Measurements from ENCODE around the gene TPRX1. TPM values are rescaled to one million over a fixed set of nuclear protein-coding genes. Genes with fewer than 3 reads are reported as not detected.
"Not testable (repeated sequence)": the region's sequence is repeated elsewhere in the genome, so short reads cannot be mapped to it uniquely, and the experiment has no call there.

TPRX1 gene
- total RNA-seq, 1 donor from 2014 or later, result not detected

GRCh38 chr19:47776568-47776967 is 27.8 kb downstream of the TPRX1 start:
- no peaks in the 10 kb centered on the region for H3K27me3 ChIP-seq (ENCODE audit: low read depth)
- H3K4me1 ChIP-seq, result peaks cover 43% of the 10 kb centered on the region
- DNase-seq, result no peak
- H3K4me3 ChIP-seq, result no peak overlapping the region
- H3K9me3 ChIP-seq (replicated peaks), result no peaks in the 10 kb centered on the region
- intact Hi-C loops (cut with micrococcal nuclease), result no loop called here
- H3K36me3 ChIP-seq, result peaks cover 12% of the 10 kb centered on the region
- no peak overlapping the region for H3K27ac ChIP-seq (replicated peaks)
- TF ChIP-seq CTCF (IDR thresholded peaks at IDR 0.05; ENCODE audit: borderline replicate concordance), result no peak

- H3K4me1 ChIP-seq; DNase-seq; H3K4me3 ChIP-seq; H3K36me3 ChIP-seq; H3K27me3 ChIP-seq (ENCODE audit: low read depth); H3K27ac ChIP-seq (replicated peaks); intact Hi-C loops (cut with micrococcal nuclease); H3K9me3 ChIP-seq (replicated peaks): not testable (repeated sequence)
Measured at GRCh38 chr19:47771291-47771690, 33.1 kb downstream of the TPRX1 start.

GRCh38 chr19:47769534-47769933 is 34.8 kb downstream of the TPRX1 start:
- Histone ChIP-seq H3K4me3 (no peak overlapping the region), H3K27me3 (ENCODE audit: low read depth) (no peaks in the 10 kb centered on the region), H3K4me1 (peaks cover 8% of the 10 kb centered on the region), H3K36me3 (no peaks in the 10 kb centered on the region), H3K27ac (replicated peaks) (no peak overlapping the region), H3K9me3 (replicated peaks) (no peaks in the 10 kb centered on the region)
- TF ChIP-seq CTCF (IDR thresholded peaks at IDR 0.05; ENCODE audit: borderline replicate concordance), result no peak
- no peak for DNase-seq
- intact Hi-C loops (cut with micrococcal nuclease), result no loop called here

GRCh38 chr19:47768604-47769003 is 35.7 kb downstream of the TPRX1 start:
- Histone ChIP-seq H3K4me3 (no peak overlapping the region), H3K9me3 (replicated peaks) (no peaks in the 10 kb centered on the region), H3K4me1 (peaks cover 8% of the 10 kb centered on the region), H3K27me3 (ENCODE audit: low read depth) (no peaks in the 10 kb centered on the region), H3K36me3 (no peaks in the 10 kb centered on the region), H3K27ac (replicated peaks) (no peak overlapping the region)
- TF ChIP-seq CTCF (IDR thresholded peaks at IDR 0.05; ENCODE audit: borderline replicate concordance), result no peak
- DNase-seq, result no peak
- intact Hi-C loops (cut with micrococcal nuclease), result no loop called here

- no peak for DNase-seq
- H3K27ac ChIP-seq (replicated peaks), result no peak overlapping the region
- H3K4me3 ChIP-seq, result no peak overlapping the region
- no peaks in the 10 kb centered on the region for H3K36me3 ChIP-seq
- TF ChIP-seq CTCF (IDR thresholded peaks at IDR 0.05; ENCODE audit: borderline replicate concordance), result no peak
- H3K9me3 ChIP-seq (replicated peaks), result no peaks in the 10 kb centered on the region
- H3K4me1 ChIP-seq, result peaks cover 17% of the 10 kb centered on the region
- intact Hi-C loops (cut with micrococcal nuclease), result no loop called here
- no peaks in the 10 kb centered on the region for H3K27me3 ChIP-seq (ENCODE audit: low read depth)
Measured at GRCh38 chr19:47767349-47767748, 37.0 kb downstream of the TPRX1 start.

GRCh38 chr19:47766670-47767069 is 37.7 kb downstream of the TPRX1 start:
- H3K27ac ChIP-seq (replicated peaks), result no peak overlapping the region
- no peaks in the 10 kb centered on the region for H3K36me3 ChIP-seq
- no peak overlapping the region for H3K4me3 ChIP-seq
- intact Hi-C loops (cut with micrococcal nuclease), result no loop called here
- H3K9me3 ChIP-seq (replicated peaks), result no peaks in the 10 kb centered on the region
- TF ChIP-seq CTCF (IDR thresholded peaks at IDR 0.05; ENCODE audit: borderline replicate concordance), result no peak
- DNase-seq, result no peak
- no peaks in the 10 kb centered on the region for H3K27me3 ChIP-seq (ENCODE audit: low read depth)
- H3K4me1 ChIP-seq, result peaks cover 17% of the 10 kb centered on the region

Data from left ventricle myocardium inferior (tissue), 1 donor.